Panc1 (cell line): ENCODE measurements around the gene PHLDB2.

Source experiments
- POLR2AphosphoS5 ChIP-seq: IDR thresholded peaks from 2 replicates; pipeline ENCODE4 v1.6.1; 2012; ENCODE audit warnings: mild to moderate bottlenecking, low read depth, low read length, moderate library complexity
- SIN3A ChIP-seq: IDR thresholded peaks from 2 replicates; pipeline ENCODE4 v1.6.1; 2012; ENCODE audit warnings: low read depth, mild to moderate bottlenecking, low read length, moderate library complexity, borderline replicate concordance; ENCODE audit not compliant: insufficient read depth
- TF ChIP-seq, protein P1 (sequence below): fragments of 450-650 bp; IDR thresholded peaks from 2 replicates; pipeline ENCODE4 v1.5.1; 2017; ENCODE audit warnings: mild to moderate bottlenecking
- TF ChIP-seq, protein P2 (sequence below), 2 experiments: IDR thresholded peaks; 2 replicates each; pipeline ENCODE4 v1.6.1; 2011 to 2012; ENCODE audit warnings: low read depth in 2 of 2, control low read depth in 1 of 2, low read length in 1 of 2, mild to moderate bottlenecking in 1 of 2, moderate library complexity in 1 of 2; ENCODE audit not compliant: insufficient read depth in 1 of 2

GRCh38 chr3:111813979-111814378 lies 45.1 kb upstream of the PHLDB2 start:
- TF ChIP-seq, protein P1, sequence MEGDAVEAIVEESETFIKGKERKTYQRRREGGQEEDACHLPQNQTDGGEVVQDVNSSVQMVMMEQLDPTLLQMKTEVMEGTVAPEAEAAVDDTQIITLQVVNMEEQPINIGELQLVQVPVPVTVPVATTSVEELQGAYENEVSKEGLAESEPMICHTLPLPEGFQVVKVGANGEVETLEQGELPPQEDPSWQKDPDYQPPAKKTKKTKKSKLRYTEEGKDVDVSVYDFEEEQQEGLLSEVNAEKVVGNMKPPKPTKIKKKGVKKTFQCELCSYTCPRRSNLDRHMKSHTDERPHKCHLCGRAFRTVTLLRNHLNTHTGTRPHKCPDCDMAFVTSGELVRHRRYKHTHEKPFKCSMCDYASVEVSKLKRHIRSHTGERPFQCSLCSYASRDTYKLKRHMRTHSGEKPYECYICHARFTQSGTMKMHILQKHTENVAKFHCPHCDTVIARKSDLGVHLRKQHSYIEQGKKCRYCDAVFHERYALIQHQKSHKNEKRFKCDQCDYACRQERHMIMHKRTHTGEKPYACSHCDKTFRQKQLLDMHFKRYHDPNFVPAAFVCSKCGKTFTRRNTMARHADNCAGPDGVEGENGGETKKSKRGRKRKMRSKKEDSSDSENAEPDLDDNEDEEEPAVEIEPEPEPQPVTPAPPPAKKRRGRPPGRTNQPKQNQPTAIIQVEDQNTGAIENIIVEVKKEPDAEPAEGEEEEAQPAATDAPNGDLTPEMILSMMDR, result no peak
- no peak for TF ChIP-seq POLR2AphosphoS5
- TF ChIP-seq SIN3A, result no peak
- TF ChIP-seq, protein P2, sequence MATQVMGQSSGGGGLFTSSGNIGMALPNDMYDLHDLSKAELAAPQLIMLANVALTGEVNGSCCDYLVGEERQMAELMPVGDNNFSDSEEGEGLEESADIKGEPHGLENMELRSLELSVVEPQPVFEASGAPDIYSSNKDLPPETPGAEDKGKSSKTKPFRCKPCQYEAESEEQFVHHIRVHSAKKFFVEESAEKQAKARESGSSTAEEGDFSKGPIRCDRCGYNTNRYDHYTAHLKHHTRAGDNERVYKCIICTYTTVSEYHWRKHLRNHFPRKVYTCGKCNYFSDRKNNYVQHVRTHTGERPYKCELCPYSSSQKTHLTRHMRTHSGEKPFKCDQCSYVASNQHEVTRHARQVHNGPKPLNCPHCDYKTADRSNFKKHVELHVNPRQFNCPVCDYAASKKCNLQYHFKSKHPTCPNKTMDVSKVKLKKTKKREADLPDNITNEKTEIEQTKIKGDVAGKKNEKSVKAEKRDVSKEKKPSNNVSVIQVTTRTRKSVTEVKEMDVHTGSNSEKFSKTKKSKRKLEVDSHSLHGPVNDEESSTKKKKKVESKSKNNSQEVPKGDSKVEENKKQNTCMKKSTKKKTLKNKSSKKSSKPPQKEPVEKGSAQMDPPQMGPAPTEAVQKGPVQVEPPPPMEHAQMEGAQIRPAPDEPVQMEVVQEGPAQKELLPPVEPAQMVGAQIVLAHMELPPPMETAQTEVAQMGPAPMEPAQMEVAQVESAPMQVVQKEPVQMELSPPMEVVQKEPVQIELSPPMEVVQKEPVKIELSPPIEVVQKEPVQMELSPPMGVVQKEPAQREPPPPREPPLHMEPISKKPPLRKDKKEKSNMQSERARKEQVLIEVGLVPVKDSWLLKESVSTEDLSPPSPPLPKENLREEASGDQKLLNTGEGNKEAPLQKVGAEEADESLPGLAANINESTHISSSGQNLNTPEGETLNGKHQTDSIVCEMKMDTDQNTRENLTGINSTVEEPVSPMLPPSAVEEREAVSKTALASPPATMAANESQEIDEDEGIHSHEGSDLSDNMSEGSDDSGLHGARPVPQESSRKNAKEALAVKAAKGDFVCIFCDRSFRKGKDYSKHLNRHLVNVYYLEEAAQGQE (IDR thresholded peaks at IDR 0.05; ENCODE audit: insufficient read depth in 1 of 2, low read depth in 2 of 2, low read length in 1 of 2), result no peak
